Kidney (tissue), 14 donors: ENCODE data around the gene TMEM240. TPM values are rescaled to one million over a fixed set of nuclear protein-coding genes. Genes with fewer than 3 reads are reported as not detected.
A peak's percentile ranks its signal among the peaks of the same experiment; 100 is the strongest.

ENCODE experiments used
- DNase-seq, 5 donors: peaks; one replicate each; pipeline ENCODE4 v3.0.0-alpha.2; 2013 to 2020
- FAIRE-seq: peaks from 2 replicates; lab custom pipeline; 2012; peaks lifted over from hg19 to GRCh38; lab: Jason Lieb, UNC
- H3K27ac ChIP-seq, 2 donors: one replicate each; pipeline ENCODE4 v1.7.0; 2013; ENCODE audit warnings: low read depth in 2 of 2, low read length in 2 of 2, inconsistent platforms in 1 of 2
- H3K27me3 ChIP-seq: one replicate; pipeline ENCODE4 v1.7.1; 2013; ENCODE audit warnings: low read length, inconsistent platforms; ENCODE audit not compliant: control insufficient read depth, insufficient read depth
- H3K36me3 ChIP-seq, 3 donors: one replicate each; pipeline versions ENCODE4 v1.7.0 to v1.7.1; 2013; ENCODE audit warnings: low read length in 3 of 3, control low read depth in 1 of 3, inconsistent platforms in 1 of 3; ENCODE audit not compliant: insufficient read depth in 3 of 3, control insufficient read depth in 2 of 3
- H3K4me1 ChIP-seq, 3 donors: one replicate each; pipeline versions ENCODE4 v1.7.0 to v1.7.1; 2013; ENCODE audit warnings: low read length in 3 of 3, inconsistent platforms in 1 of 3, low read depth in 1 of 3; ENCODE audit not compliant: control insufficient read depth in 2 of 3, insufficient read depth in 2 of 3
- H3K4me3 ChIP-seq, 3 donors: one replicate each; pipeline versions ENCODE4 v1.7.0 to v1.8.1; 2013; ENCODE audit warnings: low read length in 3 of 3, control low read depth in 1 of 3, inconsistent platforms in 1 of 3
- H3K9ac ChIP-seq, 3 donors: one replicate each; pipeline versions ENCODE4 v1.7.0 to v1.7.1; 2013; ENCODE audit warnings: low read length in 3 of 3, control low read depth in 1 of 3, inconsistent platforms in 1 of 3
- H3K9me3 ChIP-seq, 3 donors: one replicate each; pipeline versions ENCODE4 v1.7.0 to v1.7.1; 2013; ENCODE audit warnings: low read length in 3 of 3, control low read depth in 1 of 3, inconsistent platforms in 1 of 3; ENCODE audit not compliant: control insufficient read depth in 2 of 3, insufficient read depth in 1 of 3
- CTCF ChIP-seq: IDR thresholded peaks from 3 replicates; pipeline ENCODE4 v1.5.1; 2012; ENCODE audit warnings: mild to moderate bottlenecking, moderate library complexity, borderline replicate concordance; ENCODE audit not compliant: insufficient read depth; ENCODE audit errors: extremely low read depth
- intact Hi-C: fragments of 100-400 bp; cut with DNase I; formaldehyde crosslinking; loops from one replicate; pipeline ENCODE4 v1.11.1; 2022
- polyA plus RNA-seq: library from polyadenylated mRNA; stranded (reverse); fragments of 350-450 nt; fragmentation: Illumina TruSeq; extraction: RNeasy Lipid Tissue Mini Kit (QIAGEN cat#74804); gene quantifications from one replicate; pipeline ENCODE4 v1.2.3, GENCODE V29; 2014; ENCODE audit warnings: low read depth, low replicate concordance; ENCODE audit not compliant: insufficient read depth
- total RNA-seq: library from RNA; stranded (reverse); fragmentation: NEBNext Ultra II Directional; extraction: Animal tissue kit (Norgen Biotek cat#: 25700); gene quantifications from one replicate; pipeline ENCODE4 v1.2.1, GENCODE V29; 2021
- donor health status: control.
- donor health status: control.
- donor health status: control.
- donor health status: control.
- donor health status: control.
- donor health status: DM: yes; HTN: yes; CAD: no.
- donor health status: Normal renal cell carcinoma (clear cell type).

The TMEM240 gene
- total and polyA plus RNA-seq, 2 donors from 2014 or later = 1.7 to 1.9 TPM

- DNase-seq (no peak), FAIRE-seq (no peak)
- no peak overlapping the region for H3K9ac ChIP-seq
- TF ChIP-seq CTCF = no peak
- intact Hi-C loops = no loop called here
- H3K4me1 ChIP-seq = no peaks in the 10 kb centered on the region
- no peaks in the 10 kb centered on the region for H3K9me3 ChIP-seq
- H3K27ac ChIP-seq = no peak overlapping the region
- H3K4me3 ChIP-seq = no peak overlapping the region
- H3K27me3 ChIP-seq = no peaks in the 10 kb centered on the region
- no peaks in the 10 kb centered on the region for H3K36me3 ChIP-seq
Observed at GRCh38 chr1:1550087-1550486, 9.7 kb upstream of the TMEM240 start.

GRCh38 chr1:1548591-1548990 is 8.2 kb upstream of the TMEM240 start:
- Histone ChIP-seq H3K4me1 (no peaks in the 10 kb centered on the region), H3K27ac (no peak overlapping the region), H3K9me3 (no peaks in the 10 kb centered on the region), H3K9ac (no peak overlapping the region), H3K4me3 (no peak overlapping the region), H3K27me3 (no peaks in the 10 kb centered on the region), H3K36me3 (no peaks in the 10 kb centered on the region)
- intact Hi-C loops = no loop called here
- DNase-seq (peak in 1 of 5 donors; percentile 37), FAIRE-seq (no peak)
- TF ChIP-seq CTCF = no peak

GRCh38 chr1:1547476-1547875 is 7.1 kb upstream of the TMEM240 start:
- no peak overlapping the region for H3K4me3 ChIP-seq
- intact Hi-C loops = no loop called here
- no peak for FAIRE-seq
- no peaks in the 10 kb centered on the region for H3K27me3 ChIP-seq
- no peak for DNase-seq
- no peaks in the 10 kb centered on the region for H3K9me3 ChIP-seq
- TF ChIP-seq CTCF = no peak
- no peak overlapping the region for H3K9ac ChIP-seq
- H3K36me3 ChIP-seq = no peaks in the 10 kb centered on the region
- H3K27ac ChIP-seq = no peak overlapping the region
- H3K4me1 ChIP-seq = peaks cover 0 to 2% (median 0%) of the 10 kb centered on the region in 3 donors

GRCh38 chr1:1547011-1547410 is 6.6 kb upstream of the TMEM240 start:
- H3K4me3 ChIP-seq = no peak overlapping the region
- H3K27ac ChIP-seq = no peak overlapping the region
- DNase-seq (no peak), FAIRE-seq (no peak)
- H3K27me3 ChIP-seq = no peaks in the 10 kb centered on the region
- intact Hi-C loops = no loop called here
- peaks cover 0 to 2% (median 0%) of the 10 kb centered on the region in 3 donors for H3K4me1 ChIP-seq
- H3K36me3 ChIP-seq = no peaks in the 10 kb centered on the region
- no peak for TF ChIP-seq CTCF
- H3K9ac ChIP-seq = no peak overlapping the region
- H3K9me3 ChIP-seq = no peaks in the 10 kb centered on the region
